Neutrophil (primary cell): Measurements from ENCODE around the gene SGMS1.
"Not testable (repeated sequence)": the region's sequence is repeated elsewhere in the genome, so short reads cannot be mapped to it uniquely, and the experiment has no call there.

Experiments
- H3K27ac ChIP-seq: fragments of 200-600 bp; sonication (generic); 2 replicates; pipeline ENCODE4 v1.5.1; 2016; ENCODE audit warnings: mild to moderate bottlenecking, moderate library complexity
- H3K27me3 ChIP-seq: fragments of 200-600 bp; sonication (generic); 2 replicates; pipeline ENCODE4 v1.6.0; 2016; ENCODE audit warnings: mild to moderate bottlenecking
- H3K36me3 ChIP-seq: fragments of 200-600 bp; sonication (generic); 2 replicates; pipeline ENCODE4 v1.5.1; 2017
- H3K4me1 ChIP-seq, 2 experiments: fragments of 200-600 bp in 1 of 2; sonication (generic) in 1 of 2; 1 replicate in 1 of 2; 2 replicates in 1 of 2; pipeline versions ENCODE4 v1.5.1 to v1.6.1; 2013 to 2016; ENCODE audit warnings: low read depth in 1 of 2, low read length in 1 of 2, mild to moderate bottlenecking in 1 of 2, moderate library complexity in 1 of 2; ENCODE audit not compliant: control insufficient read depth in 1 of 2, insufficient read depth in 1 of 2
- H3K4me3 ChIP-seq, 2 experiments: fragments of 200-600 bp in 1 of 2; sonication (generic) in 1 of 2; 1 replicate in 1 of 2; 2 replicates in 1 of 2; pipeline ENCODE4 v1.5.1; 2013 to 2016; ENCODE audit warnings: low read depth in 1 of 2, low read length in 1 of 2, mild to moderate bottlenecking in 1 of 2, moderate library complexity in 1 of 2
- H3K9me3 ChIP-seq: fragments of 200-600 bp; sonication (generic); 2 replicates; pipeline ENCODE4 v1.5.1; 2016
- CTCF ChIP-seq: fragments of 200-600 bp; sonication (generic); IDR thresholded peaks from 2 replicates; pipeline ENCODE4 v1.5.1; 2016; ENCODE audit warnings: antibody characterized with exemption

SGMS1 gene

GRCh38 chr10:50362547-50363125 lies 261.1 kb downstream of the SGMS1 start:
- no peak overlapping the region for H3K4me3 ChIP-seq
- no peaks in the 10 kb centered on the region for H3K27me3 ChIP-seq
- no peaks in the 10 kb centered on the region for H3K9me3 ChIP-seq
- H3K36me3 ChIP-seq = no peaks in the 10 kb centered on the region
- TF ChIP-seq CTCF = no peak
- H3K27ac ChIP-seq = no peak overlapping the region
- no peaks in the 10 kb centered on the region for H3K4me1 ChIP-seq

GRCh38 chr10:50361946-50362345 lies 261.8 kb downstream of the SGMS1 start:
- Histone ChIP-seq H3K9me3 (no peaks in the 10 kb centered on the region), H3K27ac (no peak overlapping the region)
- no peak for TF ChIP-seq CTCF

GRCh38 chr10:50360077-50360850 lies 263.5 kb downstream of the SGMS1 start:
- Histone ChIP-seq H3K27me3 (no peaks in the 10 kb centered on the region), H3K36me3 (no peaks in the 10 kb centered on the region), H3K27ac (no peak overlapping the region), H3K9me3 (no peaks in the 10 kb centered on the region), H3K4me3 (no peak overlapping the region), H3K4me1 (no peaks in the 10 kb centered on the region)
- TF ChIP-seq CTCF = no peak

More at GRCh38 chr10:50361946-50362345, 261.8 kb downstream of the SGMS1 start:
- Histone ChIP-seq H3K36me3 (no peaks in the 10 kb centered on the region), H3K4me1 (no peaks in the 10 kb centered on the region), H3K4me3 (no peak overlapping the region), H3K27me3 (no peaks in the 10 kb centered on the region)

GRCh38 chr10:50358925-50359687 lies 264.6 kb downstream of the SGMS1 start:
- no peak overlapping the region for H3K4me3 ChIP-seq
- no peak for TF ChIP-seq CTCF
- no peaks in the 10 kb centered on the region for H3K27me3 ChIP-seq
- no peak overlapping the region for H3K27ac ChIP-seq
- H3K36me3 ChIP-seq = no peaks in the 10 kb centered on the region
- no peaks in the 10 kb centered on the region for H3K4me1 ChIP-seq
- no peaks in the 10 kb centered on the region for H3K9me3 ChIP-seq

- Histone ChIP-seq H3K4me3 (no peak overlapping the region), H3K4me1 (no peaks in the 10 kb centered on the region), H3K36me3 (no peaks in the 10 kb centered on the region), H3K27me3 (no peaks in the 10 kb centered on the region), H3K9me3 (no peaks in the 10 kb centered on the region), H3K27ac (no peak overlapping the region)
- TF ChIP-seq CTCF = no peak
Observed at GRCh38 chr10:50358411-50358810, 265.3 kb downstream of the SGMS1 start.

- H3K27me3 ChIP-seq, H3K27ac ChIP-seq, H3K36me3 ChIP-seq, H3K9me3 ChIP-seq, H3K4me1 ChIP-seq, H3K4me3 ChIP-seq: not testable (repeated sequence)
Observed at GRCh38 chr10:50356481-50356832, 267.3 kb downstream of the SGMS1 start.

- H3K27ac ChIP-seq, H3K27me3 ChIP-seq, H3K36me3 ChIP-seq, H3K4me1 ChIP-seq, H3K9me3 ChIP-seq, H3K4me3 ChIP-seq: not testable (repeated sequence)
Observed at GRCh38 chr10:50355693-50356480, 267.9 kb downstream of the SGMS1 start.
